ENCODE data around the gene SLC24A3. TPM values are rescaled to one million over a fixed set of nuclear protein-coding genes. Genes with fewer than 3 reads are reported as not detected.

The SLC24A3 gene
- total and polyA plus RNA-seq, 5 donors = 0.57 to 1.1 (median 0.76) TPM

- Histone ChIP-seq H3K9me3 (ENCODE audit: control insufficient read depth, low read length) (no peaks in the 10 kb centered on the region), H3K27me3 (ENCODE audit: control insufficient read depth, insufficient read depth) (no peaks in the 10 kb centered on the region), H3K27ac (ENCODE audit: low read length) (no peak overlapping the region), H3K4me1 (ENCODE audit: control insufficient read depth, insufficient read depth, low read length) (peaks cover 12% of the 10 kb centered on the region), H3K4me3 (ENCODE audit: low read length) (no peak overlapping the region)
- intact Hi-C loops (cut with DNase I) = no loop called here
- ATAC-seq (no peak), DNase-seq (no peak)
- WGBS = 94% methylated on average over 2 of the region's 2 CpGs
Measured at GRCh38 chr20:19765266-19765665, 552.8 kb downstream of the SLC24A3 start.

- Histone ChIP-seq H3K4me3 (ENCODE audit: low read length) (no peak overlapping the region), H3K27me3 (ENCODE audit: control insufficient read depth, insufficient read depth) (no peaks in the 10 kb centered on the region), H3K27ac (ENCODE audit: low read length) (no peak overlapping the region), H3K9me3 (ENCODE audit: control insufficient read depth, low read length) (no peaks in the 10 kb centered on the region), H3K4me1 (ENCODE audit: control insufficient read depth, insufficient read depth, low read length) (peaks cover 6% of the 10 kb centered on the region)
- DNase-seq = no peak
- 95% methylated on average over 4 of the region's 4 CpGs for WGBS
- intact Hi-C loops (cut with DNase I) = no loop called here
- ATAC-seq = no peak
Measured at GRCh38 chr20:19765913-19766312, 553.5 kb downstream of the SLC24A3 start.

GRCh38 chr20:19767070-19767469 lies 554.6 kb downstream of the SLC24A3 start:
- no peak for DNase-seq
- Histone ChIP-seq H3K4me1 (ENCODE audit: control insufficient read depth, insufficient read depth, low read length) (peaks cover 5% of the 10 kb centered on the region), H3K27ac (ENCODE audit: low read length) (no peak overlapping the region), H3K4me3 (ENCODE audit: low read length) (no peak overlapping the region), H3K27me3 (ENCODE audit: control insufficient read depth, insufficient read depth) (no peaks in the 10 kb centered on the region), H3K9me3 (ENCODE audit: control insufficient read depth, low read length) (no peaks in the 10 kb centered on the region)
- intact Hi-C loops (cut with DNase I) = no loop called here
- no peak for ATAC-seq
- WGBS = 88% methylated on average over 4 of the region's 4 CpGs

- H3K4me1 ChIP-seq (ENCODE audit: control insufficient read depth, insufficient read depth, low read length) = peaks cover 10% of the 10 kb centered on the region
- ATAC-seq (no peak), DNase-seq (no peak)
- H3K27me3 ChIP-seq (ENCODE audit: control insufficient read depth, insufficient read depth) = no peaks in the 10 kb centered on the region
- H3K4me3 ChIP-seq (ENCODE audit: low read length) = no peak overlapping the region
- intact Hi-C loops (cut with DNase I) = no loop called here
- no peaks in the 10 kb centered on the region for H3K9me3 ChIP-seq (ENCODE audit: control insufficient read depth, low read length)
- H3K27ac ChIP-seq (ENCODE audit: low read length) = no peak overlapping the region
- 93% methylated on average over 7 of the region's 7 CpGs for WGBS
Measured at GRCh38 chr20:19768325-19768842, 555.9 kb downstream of the SLC24A3 start.

GRCh38 chr20:19769507-19769906 lies 557.1 kb downstream of the SLC24A3 start:
- Histone ChIP-seq H3K4me1 (ENCODE audit: control insufficient read depth, insufficient read depth, low read length) (peaks cover 14% of the 10 kb centered on the region), H3K27ac (ENCODE audit: low read length) (no peak overlapping the region), H3K4me3 (ENCODE audit: low read length) (no peak overlapping the region), H3K27me3 (ENCODE audit: control insufficient read depth, insufficient read depth) (no peaks in the 10 kb centered on the region), H3K9me3 (ENCODE audit: control insufficient read depth, low read length) (no peaks in the 10 kb centered on the region)
- ATAC-seq (no peak), DNase-seq (no peak)
- WGBS = 82% methylated on average over 2 of the region's 2 CpGs
- intact Hi-C loops (cut with DNase I) = no loop called here

GRCh38 chr20:19770375-19770774 lies 557.9 kb downstream of the SLC24A3 start:
- 74% methylated on average over 6 of the region's 6 CpGs for WGBS
- DNase-seq (no peak), ATAC-seq (no peak)
- Histone ChIP-seq H3K4me1 (ENCODE audit: control insufficient read depth, insufficient read depth, low read length) (peaks cover 19% of the 10 kb centered on the region), H3K27ac (ENCODE audit: low read length) (no peak overlapping the region), H3K9me3 (ENCODE audit: control insufficient read depth, low read length) (no peaks in the 10 kb centered on the region), H3K27me3 (ENCODE audit: control insufficient read depth, insufficient read depth) (no peaks in the 10 kb centered on the region), H3K4me3 (ENCODE audit: low read length) (no peak overlapping the region)
- intact Hi-C loops (cut with DNase I) = no loop called here

- Histone ChIP-seq H3K27me3 (ENCODE audit: control insufficient read depth, insufficient read depth) (no peaks in the 10 kb centered on the region), H3K4me3 (ENCODE audit: low read length) (no peak overlapping the region), H3K27ac (ENCODE audit: low read length) (no peak overlapping the region), H3K4me1 (ENCODE audit: control insufficient read depth, insufficient read depth, low read length) (peaks cover 21% of the 10 kb centered on the region), H3K9me3 (ENCODE audit: control insufficient read depth, low read length) (no peaks in the 10 kb centered on the region)
- DNase-seq = no peak
- intact Hi-C loops (cut with DNase I) = no loop called here
- WGBS = 98% methylated on average over 2 of the region's 2 CpGs
- ATAC-seq = no peak
Measured at GRCh38 chr20:19771031-19771430, 558.6 kb downstream of the SLC24A3 start.

Data from right cardiac atrium (tissue), 5 donors.